Glutamatergic neuron (in vitro differentiated cells): ENCODE measurements around the gene PRCC. TPM values are rescaled to one million over a fixed set of nuclear protein-coding genes. Genes with fewer than 3 reads are reported as not detected.

Experiments used
- DNase-seq: peaks from one replicate; pipeline ENCODE4 v3.0.0; 2022
- H3K27ac Mint-ChIP-seq: one replicate; pipeline ENCODE4 v1.8.0; 2020; ENCODE audit warnings: mild to moderate bottlenecking, mixed read lengths, inconsistent platforms; ENCODE audit not compliant: unreplicated experiment
- H3K27me3 Mint-ChIP-seq: one replicate; pipeline ENCODE4 v1.8.0; 2020; ENCODE audit warnings: mild to moderate bottlenecking, moderate library complexity, mixed read lengths, inconsistent platforms; ENCODE audit not compliant: unreplicated experiment
- H3K36me3 Mint-ChIP-seq: one replicate; pipeline ENCODE4 v1.8.0; 2020; ENCODE audit warnings: mild to moderate bottlenecking, mixed read lengths, inconsistent platforms; ENCODE audit not compliant: unreplicated experiment
- H3K4me1 Mint-ChIP-seq: one replicate; pipeline ENCODE4 v1.8.0; 2020; ENCODE audit warnings: mild to moderate bottlenecking, low read depth, mixed read lengths, inconsistent platforms; ENCODE audit not compliant: unreplicated experiment
- H3K4me3 Mint-ChIP-seq: one replicate; pipeline ENCODE4 v1.8.0; 2020; ENCODE audit warnings: mild to moderate bottlenecking, mixed read lengths, inconsistent platforms; ENCODE audit not compliant: unreplicated experiment
- H3K9me3 Mint-ChIP-seq: one replicate; pipeline ENCODE4 v1.8.0; 2020; ENCODE audit warnings: mild to moderate bottlenecking, moderate library complexity, mixed read lengths, inconsistent platforms; ENCODE audit not compliant: unreplicated experiment
- total RNA-seq: library from RNA; stranded (reverse); fragmentation: NEBNext Ultra II Directional; extraction: Animal tissue kit (Norgen Biotek cat#: 25700); gene quantifications from one replicate; pipeline ENCODE4 v1.2.1, GENCODE V29; 2021; ENCODE audit not compliant: unreplicated experiment
- TF ChIP-seq, protein P1 (sequence below): fragments of 200-600 bp; sonication (generic); IDR thresholded peaks from one replicate; pipeline ENCODE4 v1.5.0; 2021; ENCODE audit not compliant: partially characterized antibody, unreplicated experiment

The PRCC gene
- total RNA-seq, 1 donor from 2014 or later: 88.8 TPM

DNA sequence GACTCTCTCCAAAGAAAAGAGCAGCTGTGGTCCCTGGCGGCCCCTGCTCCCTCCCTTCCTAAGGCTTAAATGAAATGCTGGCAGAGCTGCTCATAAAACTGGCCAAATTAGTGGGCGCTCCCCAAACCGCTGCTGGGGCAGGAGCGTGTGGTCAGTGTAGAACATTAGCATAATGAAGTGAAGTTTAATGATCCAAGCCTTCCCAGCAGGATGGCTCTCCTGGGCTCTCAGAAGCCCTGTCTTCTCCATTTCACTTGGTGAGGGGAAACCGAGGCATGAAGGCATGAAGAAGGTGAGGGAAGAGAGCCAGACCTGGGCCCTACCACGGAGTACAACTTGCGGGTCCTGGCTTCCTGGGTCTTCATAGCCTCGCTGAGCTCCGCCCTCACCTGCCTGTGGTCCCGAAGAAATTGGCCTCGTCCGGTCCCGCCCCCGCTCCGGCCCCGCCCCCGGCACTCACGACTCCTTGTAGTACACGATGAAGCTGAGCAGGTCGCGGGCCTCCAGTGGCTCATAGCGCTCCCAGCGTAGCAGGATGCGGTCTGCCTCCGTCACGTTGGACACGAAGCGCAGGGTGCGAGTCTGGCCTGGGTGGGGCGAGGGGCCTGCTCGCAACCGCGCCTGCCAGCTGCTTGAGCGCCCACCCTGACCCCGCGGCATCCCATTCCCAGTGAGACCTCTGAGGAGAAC, 81.3 kb downstream of the PRCC start:
- Mint-ChIP-seq H3K4me3 (peak overlapping the region; percentile 57), H3K27ac (no peak overlapping the region), H3K36me3 (peaks cover 6% of the 10 kb centered on the region), H3K9me3 (peaks cover 12% of the 10 kb centered on the region), H3K27me3 (peaks cover 36% of the 10 kb centered on the region), H3K4me1 (peaks cover 17% of the 10 kb centered on the region)
- TF ChIP-seq, protein P1, sequence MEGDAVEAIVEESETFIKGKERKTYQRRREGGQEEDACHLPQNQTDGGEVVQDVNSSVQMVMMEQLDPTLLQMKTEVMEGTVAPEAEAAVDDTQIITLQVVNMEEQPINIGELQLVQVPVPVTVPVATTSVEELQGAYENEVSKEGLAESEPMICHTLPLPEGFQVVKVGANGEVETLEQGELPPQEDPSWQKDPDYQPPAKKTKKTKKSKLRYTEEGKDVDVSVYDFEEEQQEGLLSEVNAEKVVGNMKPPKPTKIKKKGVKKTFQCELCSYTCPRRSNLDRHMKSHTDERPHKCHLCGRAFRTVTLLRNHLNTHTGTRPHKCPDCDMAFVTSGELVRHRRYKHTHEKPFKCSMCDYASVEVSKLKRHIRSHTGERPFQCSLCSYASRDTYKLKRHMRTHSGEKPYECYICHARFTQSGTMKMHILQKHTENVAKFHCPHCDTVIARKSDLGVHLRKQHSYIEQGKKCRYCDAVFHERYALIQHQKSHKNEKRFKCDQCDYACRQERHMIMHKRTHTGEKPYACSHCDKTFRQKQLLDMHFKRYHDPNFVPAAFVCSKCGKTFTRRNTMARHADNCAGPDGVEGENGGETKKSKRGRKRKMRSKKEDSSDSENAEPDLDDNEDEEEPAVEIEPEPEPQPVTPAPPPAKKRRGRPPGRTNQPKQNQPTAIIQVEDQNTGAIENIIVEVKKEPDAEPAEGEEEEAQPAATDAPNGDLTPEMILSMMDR: no peak
- no peak for DNase-seq

DNA sequence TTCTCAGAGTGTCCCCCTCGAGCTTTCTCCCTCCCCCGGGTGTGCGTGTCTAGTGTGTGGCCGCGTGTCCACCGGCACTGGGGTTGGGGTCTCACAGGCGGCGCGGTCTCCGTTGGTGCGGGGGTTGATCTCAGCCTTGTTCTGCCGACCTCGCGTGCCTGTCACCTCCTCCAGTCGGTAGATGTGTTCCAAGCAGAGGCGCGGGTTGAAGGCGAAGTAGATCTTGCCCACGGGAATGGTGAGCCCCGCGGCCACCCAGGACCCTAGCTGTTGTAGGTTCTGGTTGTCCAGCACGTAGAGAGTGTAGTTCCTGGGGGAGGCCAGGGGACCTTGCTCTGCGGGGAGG, 81.8 kb downstream of the PRCC start:
- Mint-ChIP-seq H3K36me3 (peaks cover 6% of the 10 kb centered on the region), H3K27ac (no peak overlapping the region), H3K9me3 (peaks cover 12% of the 10 kb centered on the region), H3K27me3 (peaks cover 33% of the 10 kb centered on the region), H3K4me1 (peaks cover 17% of the 10 kb centered on the region), H3K4me3 (no peak overlapping the region)
- TF ChIP-seq, protein P1: no peak
- DNase-seq: peak; percentile 19

Other genes with a start within 250 kb of the PRCC start
- gene IQGAP3, start 195.0 kb upstream of the PRCC start, total RNA-seq: 6.1 TPM
- not detected for gene TTC24, start 187.8 kb upstream of the PRCC start, total RNA-seq
- gene NAXE, start 175.8 kb upstream of the PRCC start, total RNA-seq: 44.5 TPM
- gene GPATCH4, start 166.1 kb upstream of the PRCC start, total RNA-seq: 13.2 TPM
- 0.71 TPM for gene HAPLN2, start 148.1 kb upstream of the PRCC start, total RNA-seq
- 10.3 TPM for gene BCAN, start 125.4 kb upstream of the PRCC start, total RNA-seq
- gene NES, start 90.1 kb upstream of the PRCC start, total RNA-seq: 375 TPM
- gene CRABP2, start 62.0 kb upstream of the PRCC start, total RNA-seq: 2.4 TPM
- 27.1 TPM for gene METTL25B, start 39.1 kb upstream of the PRCC start, total RNA-seq
- 32.6 TPM for gene ISG20L2, start 38.8 kb upstream of the PRCC start, total RNA-seq
- gene MRPL24, start 26.4 kb upstream of the PRCC start, total RNA-seq: 25.1 TPM
- gene HDGF, start 15.9 kb upstream of the PRCC start, total RNA-seq: 147 TPM
- gene SH2D2A, start 49.3 kb downstream of the PRCC start, total RNA-seq: 0.86 TPM
- gene INSRR, start 91.6 kb downstream of the PRCC start, total RNA-seq: 6.9 TPM
- gene NTRK1, start 93.3 kb downstream of the PRCC start, total RNA-seq: 296 TPM
- 1.2 TPM for gene PEAR1, start 126.2 kb downstream of the PRCC start, total RNA-seq
- not detected for gene LRRC71, start 153.1 kb downstream of the PRCC start, total RNA-seq